HG02610 (cell line): ENCODE data around the gene PDPK1.

Experiments used
- ATAC-seq: cut with Tn5 transposase; IDR thresholded peaks from one replicate; pipeline ENCODE4 v1.9.1; 2021; ENCODE audit warnings: mild to moderate bottlenecking, moderate library complexity; ENCODE audit not compliant: unreplicated experiment

PDPK1 gene

GRCh38 chr16:2537451-2538379 lies at the start of gene PDPK1:
Gene PDPK1 (plus strand): TSS chr16:2538021. CDS start chr16:2538113, 92 bp downstream.
- peak; percentile 78 for ATAC-seq

GRCh38 chr16:2489581-2489980 lies 48.2 kb upstream of the PDPK1 start:
- ATAC-seq = no peak

GRCh38 chr16:2490190-2491105 lies 47.4 kb upstream of the PDPK1 start:
- ATAC-seq = no peak

GRCh38 chr16:2492292-2492691 lies 45.5 kb upstream of the PDPK1 start:
- ATAC-seq = no peak

- no peak for ATAC-seq
Observed at GRCh38 chr16:2493605-2494004, 44.2 kb upstream of the PDPK1 start.

- no peak for ATAC-seq
Observed at GRCh38 chr16:2494616-2495015, 43.2 kb upstream of the PDPK1 start.

GRCh38 chr16:2495041-2495440 lies 42.8 kb upstream of the PDPK1 start:
- ATAC-seq = no peak

- no peak for ATAC-seq
Observed at GRCh38 chr16:2496223-2497115, 41.4 kb upstream of the PDPK1 start.

GRCh38 chr16:2497116-2497630 lies 40.6 kb upstream of the PDPK1 start:
- no peak for ATAC-seq

- no peak for ATAC-seq
Observed at GRCh38 chr16:2497695-2498484, 39.9 kb upstream of the PDPK1 start.

- ATAC-seq = no peak
Observed at GRCh38 chr16:2498531-2499253, 39.1 kb upstream of the PDPK1 start.

GRCh38 chr16:2499454-2499853 lies 38.4 kb upstream of the PDPK1 start:
- no peak for ATAC-seq

- ATAC-seq = no peak
Observed at GRCh38 chr16:2499890-2500429, 37.9 kb upstream of the PDPK1 start.

- ATAC-seq = no peak
Observed at GRCh38 chr16:2500430-2500917, 37.3 kb upstream of the PDPK1 start.

- no peak for ATAC-seq
Observed at GRCh38 chr16:2500918-2501750, 36.7 kb upstream of the PDPK1 start.

- no peak for ATAC-seq
Observed at GRCh38 chr16:2501946-2502895, 35.6 kb upstream of the PDPK1 start.
